HG03159 (cell line): ENCODE data around the gene TIMM44.
"Not testable (repeated sequence)": the region's sequence is repeated elsewhere in the genome, so short reads cannot be mapped to it uniquely, and the experiment has no call there.

Source experiments
- ATAC-seq: cut with Tn5 transposase; IDR thresholded peaks from one replicate; pipeline ENCODE4 v1.9.1; 2021; ENCODE audit warnings: mild to moderate bottlenecking, moderate library complexity; ENCODE audit not compliant: unreplicated experiment

TIMM44 gene

DNA sequence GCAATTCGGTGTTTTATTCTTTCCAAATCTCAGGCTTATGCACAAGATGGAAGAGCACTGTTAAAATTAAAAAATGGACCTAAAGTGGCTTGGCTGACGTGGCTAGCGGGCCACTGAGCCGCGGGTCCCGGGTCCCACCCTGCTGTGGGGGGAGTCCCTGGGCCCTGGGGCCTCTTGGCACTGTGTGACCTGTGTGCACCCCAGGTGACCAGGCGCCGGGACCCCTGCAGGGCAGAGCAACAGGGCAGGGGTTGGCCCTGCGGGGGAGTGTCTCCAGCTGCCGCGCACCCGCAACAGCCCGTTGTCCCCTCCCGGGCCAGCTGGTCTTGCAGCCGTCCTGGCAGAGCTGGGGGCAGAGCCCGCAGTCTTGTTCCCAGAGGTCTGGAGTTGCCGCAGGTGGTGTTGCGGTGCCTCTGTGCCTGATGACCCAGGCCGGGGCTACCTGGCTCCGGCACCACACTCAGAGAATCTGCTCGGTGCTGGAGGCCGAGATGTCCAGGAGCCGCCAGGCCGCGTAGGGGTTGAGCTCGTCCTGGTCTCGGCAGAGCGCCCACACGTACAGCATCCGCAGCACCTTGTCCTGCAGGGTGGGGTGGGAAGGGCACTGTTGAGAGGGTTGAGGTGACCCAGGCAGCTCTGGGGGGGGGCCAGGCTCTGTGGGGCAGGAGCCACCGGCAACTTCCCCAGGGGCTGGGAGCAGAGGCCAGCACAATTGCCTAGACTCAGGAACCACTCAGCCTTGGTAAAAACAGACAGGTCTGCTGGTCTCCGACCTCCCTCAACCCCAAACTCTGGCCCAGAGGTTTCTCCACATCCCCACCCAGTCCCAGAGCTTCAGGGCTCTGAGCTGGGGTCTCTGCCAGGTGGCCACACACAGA lies 16.5 kb downstream of the TIMM44 start:
- ATAC-seq, result no peak

DNA sequence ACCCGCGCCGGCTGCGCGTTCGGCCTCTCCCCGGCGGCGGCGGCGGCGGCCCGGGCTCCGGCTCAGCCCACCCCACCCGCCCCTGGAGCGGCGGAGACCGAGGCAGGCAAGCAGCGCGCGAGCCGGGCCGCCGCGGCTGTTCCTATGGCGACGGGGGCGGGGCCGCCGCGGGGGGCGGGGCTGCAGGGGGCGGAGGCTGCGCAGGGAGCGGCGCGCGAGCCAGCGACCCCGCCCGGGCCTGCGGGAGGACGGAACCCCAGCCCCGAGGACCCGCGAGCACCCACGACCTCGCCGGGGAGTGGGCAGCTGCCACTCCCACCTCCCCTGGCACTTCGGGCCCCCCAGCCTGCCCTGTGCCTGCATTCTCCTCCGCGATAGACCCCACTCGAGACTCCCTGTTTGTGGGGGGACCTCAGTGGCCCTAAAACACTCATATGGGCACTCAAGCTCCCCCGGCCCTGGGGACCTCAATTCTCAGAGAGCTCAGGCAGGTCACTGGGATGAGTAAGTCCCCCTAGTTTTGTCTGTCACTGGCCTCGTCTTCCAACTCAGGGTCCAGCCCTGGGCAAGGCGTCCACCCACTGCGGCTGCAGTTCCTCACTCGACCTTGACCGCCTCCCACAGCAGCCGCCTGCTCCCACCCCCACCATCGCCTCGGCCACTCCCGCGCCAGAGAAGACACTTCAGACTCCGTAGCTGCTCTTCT lies 17.3 kb downstream of the TIMM44 start, which contains the start of gene CTXN1:
CTXN1 (minus strand) TSS at position 115 of the 706 bp plus-strand sequence. CDS start 597 bp downstream, outside the sequence.
- no peak for ATAC-seq

DNA sequence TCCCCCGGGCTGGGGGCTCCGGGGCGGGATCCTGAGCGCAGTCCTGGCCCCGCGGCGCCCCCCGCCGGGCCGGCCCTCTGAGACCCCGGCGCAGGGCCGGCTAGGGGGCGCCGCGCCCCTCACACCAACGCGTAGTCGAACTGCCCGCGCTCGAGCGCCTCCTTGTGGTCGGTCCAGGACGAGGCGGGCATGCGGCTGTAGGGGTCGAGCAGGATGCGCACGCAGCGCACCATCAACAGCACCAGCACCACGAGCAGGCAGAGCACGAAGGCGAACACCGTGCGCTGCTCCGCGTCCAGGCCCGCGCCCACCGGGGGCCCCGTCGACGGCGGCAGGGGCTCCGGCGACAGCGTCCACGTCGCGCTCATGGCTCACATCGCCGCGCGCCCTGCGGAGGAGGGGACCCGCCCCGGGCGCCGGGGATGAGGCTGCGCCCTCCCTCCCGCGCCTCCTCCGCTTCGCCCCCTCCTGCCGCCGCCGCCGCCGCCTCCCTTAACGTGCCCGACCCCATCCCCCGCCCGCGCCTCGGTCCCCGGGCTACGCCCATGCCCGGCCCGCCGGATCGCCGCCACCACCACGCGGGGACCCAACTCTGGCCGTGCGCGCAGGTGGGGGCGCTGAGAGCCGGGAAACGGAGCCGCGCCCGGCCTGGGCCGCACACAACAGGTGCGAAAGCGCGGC lies 18.2 kb downstream of the TIMM44 start:
- ATAC-seq, result no peak

DNA sequence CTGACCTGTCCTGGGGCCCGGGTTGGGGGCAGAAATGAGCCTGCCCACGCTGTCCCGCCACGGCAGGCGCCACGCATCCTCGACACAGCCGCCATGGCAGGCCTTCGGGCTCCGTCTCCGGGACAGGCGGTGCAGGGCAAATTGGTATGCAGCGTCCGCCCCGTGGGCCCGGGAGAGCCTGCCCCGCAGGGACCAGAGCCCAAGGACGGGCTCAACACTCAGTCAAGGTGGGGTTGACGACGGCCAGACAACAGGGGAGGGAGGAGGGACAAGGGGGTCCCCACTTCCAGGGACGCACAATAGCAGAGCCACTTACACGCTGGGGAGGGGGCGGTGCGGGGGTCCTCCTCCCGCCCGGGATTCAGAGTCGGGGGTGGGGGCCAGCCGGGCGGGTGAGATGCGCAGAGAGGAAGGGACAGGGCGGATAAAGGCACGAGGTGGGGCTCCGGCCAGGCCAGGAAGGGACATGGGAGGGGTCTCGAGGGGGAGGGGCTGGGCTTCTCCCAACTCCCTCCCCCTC lies 18.8 kb downstream of the TIMM44 start:
- ATAC-seq, result no peak

DNA sequence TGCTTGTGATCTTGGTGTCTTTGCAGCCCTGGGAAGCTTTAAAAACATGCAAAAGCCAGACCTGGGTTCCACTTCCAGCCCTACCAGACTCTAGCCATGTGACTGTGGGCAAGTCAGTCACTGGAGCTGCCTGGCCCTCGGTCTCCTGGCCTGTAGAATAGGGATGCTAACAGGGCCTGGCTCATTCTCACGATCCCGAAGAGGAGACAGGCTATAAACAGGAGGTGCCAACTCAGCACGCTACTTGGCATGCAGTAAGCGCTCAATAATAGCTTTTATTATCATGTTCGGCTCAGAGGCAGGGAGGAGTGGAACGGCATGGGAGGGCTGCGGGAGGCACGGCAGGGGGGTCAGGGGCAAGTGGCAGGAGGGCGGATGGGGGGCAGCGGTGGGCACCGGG lies 19.2 kb downstream of the TIMM44 start:
- no peak for ATAC-seq

DNA sequence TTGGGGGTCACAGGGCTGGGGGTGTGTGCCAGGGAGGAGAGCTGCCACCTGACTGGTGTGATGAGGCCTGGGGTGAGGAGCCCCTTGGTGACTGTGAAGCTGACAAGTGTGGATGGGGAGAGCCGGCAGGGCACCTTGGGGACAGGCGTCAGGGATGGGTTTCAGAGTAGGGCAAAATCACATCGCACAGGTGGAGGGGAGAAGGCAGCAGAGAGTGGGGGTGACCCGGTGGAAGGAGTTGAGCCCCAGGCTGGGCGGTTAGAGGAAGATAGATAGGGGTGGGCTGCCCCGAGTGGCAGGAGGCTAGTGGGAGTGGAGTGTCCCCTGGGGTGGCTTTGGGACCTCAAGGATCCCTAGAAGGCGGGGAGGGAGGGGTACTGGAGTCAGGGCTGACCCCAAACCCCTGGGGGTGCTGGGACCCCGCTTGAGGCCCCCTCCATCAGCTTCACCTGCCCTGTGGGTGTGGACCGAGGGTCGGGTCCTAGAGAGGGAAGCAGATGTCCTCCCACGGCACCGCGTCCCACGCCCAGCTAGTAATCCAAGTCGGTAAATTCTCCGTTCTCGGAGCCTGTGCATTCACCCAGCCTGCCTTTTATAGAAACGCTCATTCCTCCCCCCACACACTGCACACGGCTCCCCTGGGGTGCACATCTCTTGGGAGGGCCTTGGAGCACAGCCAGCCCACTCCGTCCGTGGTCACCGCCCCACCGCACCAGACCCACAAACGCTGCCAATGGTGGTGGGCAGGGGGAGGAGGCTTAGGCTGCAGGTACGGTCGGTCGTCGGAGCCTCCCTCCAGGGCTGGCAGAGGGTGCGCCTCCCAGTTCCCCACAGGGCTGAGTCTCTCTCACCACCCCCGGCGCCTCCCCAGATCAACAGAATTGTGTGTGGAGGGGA lies 19.9 kb downstream of the TIMM44 start:
- ATAC-seq, result no peak

DNA sequence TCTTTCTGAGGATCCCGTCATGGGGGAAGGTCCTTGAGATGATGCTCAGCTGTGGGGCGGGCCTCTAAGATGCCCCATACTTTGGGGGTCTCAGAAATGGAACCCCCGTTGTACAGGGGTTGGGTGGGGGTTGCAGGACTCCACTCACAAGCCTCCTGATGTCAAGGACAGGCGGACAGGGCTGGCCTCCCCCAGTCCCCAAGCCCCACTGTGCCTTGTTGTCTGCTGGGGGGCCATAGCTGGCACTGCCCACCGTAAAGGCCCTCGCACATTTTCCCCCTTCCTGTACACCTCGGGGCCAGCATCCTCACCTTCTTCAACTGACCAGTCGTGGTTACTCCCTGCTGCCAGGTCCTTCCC lies 20.6 kb downstream of the TIMM44 start:
- no peak for ATAC-seq

DNA sequence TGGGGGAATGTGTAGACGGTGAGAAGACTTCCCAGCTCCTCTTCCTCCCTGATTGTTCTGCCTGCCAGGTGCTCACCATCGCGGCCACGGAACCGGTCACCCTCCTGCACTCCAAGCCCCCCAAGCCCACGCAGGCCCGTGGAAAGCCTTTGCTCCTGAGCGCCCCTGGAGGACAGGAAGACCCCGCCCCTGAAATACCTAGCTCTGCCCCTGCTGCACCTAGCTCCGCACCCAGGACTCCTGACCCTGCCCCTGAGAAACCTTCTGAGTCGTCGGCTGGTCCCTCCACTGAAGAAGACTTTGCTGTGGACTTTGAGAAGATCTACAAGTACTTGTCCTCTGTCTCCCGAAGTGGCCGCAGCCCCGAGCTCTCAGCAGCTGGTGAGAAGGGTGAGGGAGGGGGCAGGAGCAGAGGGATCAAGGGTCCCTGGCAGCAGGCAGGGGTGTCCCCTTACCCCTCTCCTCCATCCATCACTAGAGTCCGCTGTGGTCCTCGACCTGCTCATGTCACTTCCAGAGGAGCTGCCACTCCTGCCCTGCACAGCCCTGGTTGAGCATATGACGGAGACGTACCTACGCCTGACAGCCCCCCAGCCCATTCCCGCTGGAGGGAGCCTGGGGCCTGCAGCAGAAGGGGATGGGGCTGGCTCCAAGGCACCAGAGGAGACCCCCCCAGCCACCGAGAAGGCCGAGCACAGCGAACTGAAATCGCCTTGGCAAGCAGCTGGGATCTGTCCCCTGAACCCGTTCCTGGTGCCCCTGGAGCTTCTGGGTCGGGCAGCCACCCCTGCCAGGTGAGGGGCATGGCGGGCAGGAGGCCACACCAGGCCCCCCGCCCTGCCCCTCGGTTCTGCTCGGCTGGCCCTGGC lies 21.3 kb downstream of the TIMM44 start:
- no peak for ATAC-seq

DNA sequence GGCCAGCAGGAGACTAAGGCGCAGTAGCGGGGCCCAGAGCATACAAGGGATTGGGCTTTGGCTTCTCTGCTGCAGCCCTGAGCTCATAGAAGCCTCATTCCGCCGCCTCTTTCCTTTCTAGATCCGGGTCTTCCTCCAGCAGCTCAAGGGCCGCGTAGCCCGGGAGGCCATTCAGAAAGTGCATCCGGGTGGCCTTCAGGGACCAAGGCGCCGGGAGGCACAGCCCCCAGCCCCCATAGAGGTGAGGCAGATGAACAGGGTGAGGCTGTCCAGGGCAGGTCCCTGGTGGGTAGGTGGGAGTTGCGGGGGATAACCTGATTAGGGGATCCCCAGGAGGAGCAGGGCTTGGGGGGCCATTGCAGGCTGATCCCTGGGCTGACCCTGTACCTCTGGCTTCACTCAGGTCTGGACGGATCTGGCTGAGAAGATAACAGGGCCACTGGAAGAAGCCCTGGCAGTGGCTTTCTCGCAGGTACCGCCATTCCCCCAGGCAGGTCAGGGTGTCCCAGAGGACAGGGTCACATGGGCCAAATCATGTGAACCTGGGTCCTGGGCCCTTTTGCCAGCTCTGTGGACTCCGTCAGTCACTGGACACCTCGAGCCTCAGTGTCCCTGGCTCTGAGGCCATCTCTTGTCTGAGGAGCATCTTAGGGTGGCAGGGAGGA lies 22.0 kb downstream of the TIMM44 start:
- no peak for ATAC-seq

DNA sequence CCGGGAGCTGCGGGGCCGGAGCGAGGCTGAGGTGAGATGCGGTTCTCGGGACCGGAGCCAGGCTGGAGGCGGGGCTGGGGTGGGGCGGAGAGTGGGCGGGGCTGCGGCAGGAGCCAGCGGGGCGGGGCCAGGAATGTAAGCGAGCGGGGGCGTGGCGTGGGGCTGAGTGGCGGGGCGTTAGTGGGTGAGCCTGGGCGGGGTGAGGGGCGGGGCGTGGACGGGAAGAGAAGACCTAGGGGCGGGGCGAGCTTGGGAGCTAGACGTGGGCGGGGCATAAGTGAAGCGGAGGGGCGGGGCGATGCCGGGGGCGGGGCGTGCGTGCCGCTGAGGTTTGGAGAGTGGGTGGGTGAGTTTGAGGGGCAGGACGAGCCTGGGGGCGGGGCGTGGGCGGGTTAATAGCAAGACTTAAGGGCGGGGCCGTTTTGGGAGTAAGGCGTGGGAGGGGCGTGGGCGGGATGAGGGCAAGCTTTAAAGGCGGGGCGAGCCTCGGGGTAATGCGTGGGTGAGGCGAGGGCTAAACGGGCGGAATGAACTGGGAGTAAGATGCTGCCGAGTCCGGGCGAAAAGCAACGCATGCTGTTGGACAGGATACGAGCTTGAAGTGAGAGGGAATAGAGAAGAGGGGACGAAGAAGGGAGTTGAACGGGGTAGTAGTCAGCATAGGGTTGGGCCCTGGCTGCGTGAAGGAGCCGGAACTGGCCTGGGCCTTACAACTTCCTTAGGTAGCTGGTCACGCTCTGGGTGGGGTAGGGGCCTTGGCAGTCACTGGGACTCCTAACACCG lies 22.8 kb downstream of the TIMM44 start:
- ATAC-seq, result peak; percentile 41

DNA sequence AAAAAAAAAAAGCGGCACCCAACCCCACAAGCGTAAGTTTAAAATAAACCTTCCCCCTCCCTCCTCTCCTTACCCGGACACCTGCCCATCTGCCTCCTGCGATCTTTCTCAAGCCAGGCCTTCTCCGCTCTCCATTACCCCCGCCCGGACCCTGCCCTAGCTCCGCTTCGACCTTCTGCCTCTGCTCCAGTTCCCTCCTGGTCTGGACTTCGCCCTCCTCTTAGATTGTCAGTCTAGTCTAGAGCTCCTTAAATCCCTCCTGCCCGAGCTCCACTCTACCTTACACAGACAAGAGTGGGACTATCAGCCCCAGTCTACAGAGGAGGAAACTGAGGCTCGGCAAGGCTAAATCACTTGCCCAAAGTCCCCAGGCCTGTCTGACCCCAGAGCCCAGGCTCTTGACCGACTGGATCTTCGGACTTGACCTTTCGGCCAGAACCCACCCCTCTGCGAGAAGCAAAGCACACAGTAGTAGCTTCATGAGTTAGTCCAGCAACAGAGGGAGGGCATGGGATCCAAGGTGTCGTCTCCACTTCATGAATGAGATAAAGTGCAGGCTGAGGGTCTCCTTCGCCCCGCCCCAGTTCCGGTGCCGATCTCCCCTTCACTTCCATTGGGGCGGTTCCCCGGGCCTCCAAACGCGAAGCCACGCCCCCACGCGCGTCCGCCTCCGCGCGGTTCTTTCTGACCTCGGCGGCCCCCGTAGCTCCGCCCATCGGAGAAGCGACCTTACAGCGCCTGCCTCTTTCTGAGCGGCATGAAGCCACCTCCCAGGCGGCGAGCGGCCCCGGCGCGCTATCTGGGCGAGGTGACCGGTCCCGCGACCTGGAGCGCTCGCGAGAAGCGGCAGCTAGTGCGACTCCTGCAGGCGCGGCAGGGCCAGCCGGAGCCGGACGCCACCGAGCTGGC lies 23.6 kb downstream of the TIMM44 start, which contains the start of gene SNAPC2:
SNAPC2 (plus strand) TSS at position 729 of the 909 bp plus-strand sequence; CDS start at position 758, 29 bp downstream.
- peak; percentile 56 for ATAC-seq

DNA sequence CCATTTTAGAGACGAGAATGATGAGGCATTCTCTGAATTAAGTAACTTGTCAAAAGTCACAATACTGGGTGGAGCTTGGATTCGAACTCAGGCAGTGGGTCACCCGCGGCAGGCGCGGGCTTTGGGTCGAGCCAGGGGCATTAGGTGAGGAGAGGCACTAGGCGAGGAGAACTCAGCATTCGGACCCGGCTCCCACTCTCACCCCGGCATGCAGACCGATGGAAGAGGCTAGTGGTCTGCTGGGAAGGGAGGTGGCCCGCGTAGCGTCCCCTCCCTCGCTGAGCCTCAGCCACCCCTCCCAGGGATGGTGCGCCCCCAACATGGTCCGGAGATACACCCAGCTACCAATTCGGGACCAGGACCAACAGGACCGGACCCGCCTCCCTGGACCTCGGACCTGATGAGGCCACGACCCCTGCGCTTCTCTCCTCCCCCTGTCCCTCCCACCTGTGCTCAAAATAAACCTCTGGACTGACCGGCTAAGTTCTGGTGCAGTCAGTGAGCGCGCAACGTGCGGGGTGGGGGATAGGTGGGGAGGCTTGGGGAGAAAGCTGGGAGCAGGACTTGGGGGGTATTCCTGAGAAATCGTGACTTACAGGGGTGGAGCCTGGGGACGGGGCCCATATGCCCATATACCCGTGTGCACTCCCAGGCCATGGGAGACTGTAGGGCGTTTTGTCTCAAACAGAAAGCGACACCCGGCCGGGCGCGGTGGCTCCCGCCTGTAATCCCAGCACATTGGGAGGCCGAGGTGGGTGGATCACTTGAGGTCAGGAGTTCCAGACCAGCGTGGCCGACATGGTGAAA lies 24.6 kb downstream of the TIMM44 start:
- ATAC-seq, result no peak

DNA sequence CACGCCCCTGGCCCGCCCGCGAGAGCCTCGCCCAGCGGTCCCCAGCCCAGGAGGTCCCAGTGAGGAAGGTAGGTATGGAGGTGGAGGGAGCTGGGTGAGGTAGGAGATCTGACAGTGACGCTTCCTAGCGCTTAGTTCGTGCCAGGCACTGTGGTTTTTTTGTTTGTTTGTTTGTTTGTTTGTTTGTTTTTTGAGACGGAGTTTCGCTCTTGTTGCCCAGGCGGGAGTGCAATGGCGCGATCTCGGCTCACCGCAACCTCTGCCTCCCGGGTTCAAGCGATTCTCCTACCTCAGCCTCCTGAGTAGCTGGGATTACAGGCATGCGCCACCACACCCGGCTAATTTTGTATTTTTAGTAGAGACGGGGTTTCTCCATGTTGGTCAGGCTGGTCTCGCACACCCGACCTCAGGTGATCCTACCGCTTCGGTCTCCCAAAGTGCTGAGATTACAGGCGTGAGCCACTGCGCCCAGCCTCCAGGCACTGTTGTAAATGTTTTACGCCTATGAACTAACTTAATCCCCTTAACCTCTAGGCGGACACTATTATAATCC lies 25.3 kb downstream of the TIMM44 start:
- ATAC-seq, result not testable (repeated sequence)

DNA sequence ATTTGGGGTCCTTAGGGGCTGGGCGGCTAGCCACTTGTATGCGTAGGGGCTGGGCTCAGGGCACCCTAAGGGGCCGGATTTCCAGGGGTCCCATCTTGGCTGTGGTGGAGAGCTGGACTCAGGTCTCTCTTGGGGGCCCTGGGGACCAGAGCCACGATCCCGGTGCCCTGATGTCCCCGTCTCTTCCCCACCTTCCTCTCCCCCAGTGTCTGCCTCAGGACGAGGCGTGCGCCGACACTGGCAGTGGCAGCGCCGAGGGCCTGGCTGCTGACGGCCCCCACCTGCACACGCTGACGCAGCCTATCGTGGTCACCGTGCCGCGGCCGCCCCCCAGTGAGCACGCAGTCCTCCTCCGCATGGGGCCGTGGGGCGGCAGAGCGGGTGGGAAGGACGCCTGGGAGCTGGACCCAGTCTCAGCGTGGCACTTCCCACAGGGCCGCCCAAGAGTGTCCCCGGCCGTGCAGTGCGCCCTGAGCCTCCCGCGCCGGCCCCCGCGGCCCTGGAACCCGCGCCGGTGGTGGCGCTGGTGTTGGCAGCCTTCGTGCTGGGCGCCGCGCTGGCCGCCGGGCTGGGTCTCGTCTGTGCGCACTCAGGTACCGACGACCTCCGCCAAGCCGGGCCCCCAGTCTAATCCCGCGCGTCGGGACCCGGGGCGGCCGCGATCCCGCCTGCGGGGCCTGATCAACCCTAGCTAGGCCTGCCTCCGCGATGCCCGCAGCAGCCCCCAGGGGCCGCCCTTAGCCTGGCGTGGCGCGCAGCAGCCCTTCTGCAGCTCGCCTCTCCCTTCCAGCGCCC lies 26.0 kb downstream of the TIMM44 start:
- no peak for ATAC-seq

DNA sequence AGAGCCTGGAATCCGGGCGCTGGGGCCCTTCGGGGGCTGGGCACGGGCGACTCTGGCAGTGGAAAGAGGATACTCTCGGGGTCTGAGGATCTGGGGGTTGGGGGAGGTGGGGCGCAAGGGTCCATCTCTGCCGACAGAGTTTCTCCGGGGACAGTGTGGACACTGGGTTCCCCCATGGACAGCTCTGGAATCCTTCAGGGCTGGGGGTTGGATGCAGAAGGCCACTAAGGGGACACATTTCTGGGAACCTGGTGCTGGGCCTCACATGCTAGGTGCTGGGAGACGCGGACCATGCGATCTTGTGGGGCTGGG lies 26.6 kb downstream of the TIMM44 start:
- no peak for ATAC-seq
